ENCODE results near the gene FMNL3.

DNA sequence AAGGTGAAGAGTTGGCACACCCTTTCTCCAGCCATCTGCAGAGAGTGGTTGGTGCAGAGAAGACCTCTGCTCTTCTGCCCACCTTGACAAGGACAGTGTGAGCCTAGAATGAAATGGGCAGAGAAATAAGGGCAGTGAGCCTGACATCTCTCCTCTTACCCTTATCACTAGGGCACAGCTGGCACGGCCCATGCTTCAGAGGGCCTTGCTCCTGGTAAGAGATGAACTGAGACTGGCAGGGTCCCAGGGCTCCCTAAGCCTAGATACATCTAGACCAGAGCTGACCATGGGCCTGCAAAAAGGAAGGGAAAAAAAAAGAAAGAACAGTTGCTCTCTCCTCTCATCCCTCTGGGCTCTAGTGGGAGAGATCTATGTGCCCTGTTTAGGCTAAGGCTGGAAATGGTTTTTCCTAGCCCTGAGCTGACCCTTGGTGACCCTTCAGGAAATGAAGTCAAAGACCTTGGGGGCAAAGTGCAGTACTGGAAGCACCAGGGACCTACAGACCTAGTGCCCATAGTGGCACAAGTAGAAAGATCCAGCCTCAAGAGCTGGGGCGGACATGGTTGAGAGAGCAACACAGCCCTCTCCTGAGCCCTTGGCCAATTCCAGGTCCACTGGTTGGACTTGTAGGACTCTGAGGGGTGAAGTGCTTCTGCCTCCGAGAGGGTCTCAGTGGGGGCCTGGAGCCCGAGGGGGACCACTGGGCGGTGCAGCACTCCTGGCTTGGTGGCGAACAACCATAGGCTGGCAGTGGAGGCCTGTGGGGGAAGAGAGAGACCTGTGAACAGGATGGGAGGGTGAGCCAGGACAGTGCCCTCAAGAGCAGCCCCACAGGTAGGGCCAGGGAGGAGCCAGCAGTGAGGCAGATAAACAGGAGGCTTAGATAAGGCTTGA, 61.8 kb downstream of the FMNL3 start:
- TF ChIP-seq POLR2A (IDR thresholded peaks at IDR 0.05; ENCODE audit: low read depth, low read length) (no peak), POLR2AphosphoS5 (IDR thresholded peaks at IDR 0.05; ENCODE audit: low read depth, low read length) (no peak), TAF1 (IDR thresholded peaks at IDR 0.05; ENCODE audit: borderline replicate concordance, low read depth, low read length) (no peak)

Data from GM12892 (cell line).